DMS153 treated with DMSO at 0.1 percent for 48 hours (cell line): ENCODE data around the gene AMIGO2.

ENCODE experiments used
- DNase-seq: peaks from one replicate; lab custom pipeline; 2025; ENCODE audit not compliant: unreplicated experiment; lab: John Stamatoyannopoulos, UW

AMIGO2 gene

DNA sequence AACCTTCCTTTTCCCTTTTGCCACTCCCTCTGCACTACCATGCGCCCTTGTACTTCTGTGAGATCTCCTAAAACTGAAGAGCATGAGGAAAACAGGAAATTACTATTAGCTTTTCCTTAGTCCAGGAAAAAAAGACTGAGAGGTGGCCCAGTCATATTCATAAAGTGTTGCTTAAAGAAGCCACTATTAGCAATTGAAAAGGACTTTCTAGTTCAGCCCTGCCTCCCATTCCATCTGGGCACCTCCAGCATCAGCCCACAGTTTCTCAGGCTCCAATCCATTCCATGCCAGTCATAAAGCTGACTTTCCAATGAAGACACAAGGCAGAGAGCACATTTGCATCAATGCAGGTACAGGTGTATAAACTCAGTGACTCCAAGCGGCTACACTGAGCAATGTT lies 19.9 kb upstream of the AMIGO2 start:
- no peak for DNase-seq

DNA sequence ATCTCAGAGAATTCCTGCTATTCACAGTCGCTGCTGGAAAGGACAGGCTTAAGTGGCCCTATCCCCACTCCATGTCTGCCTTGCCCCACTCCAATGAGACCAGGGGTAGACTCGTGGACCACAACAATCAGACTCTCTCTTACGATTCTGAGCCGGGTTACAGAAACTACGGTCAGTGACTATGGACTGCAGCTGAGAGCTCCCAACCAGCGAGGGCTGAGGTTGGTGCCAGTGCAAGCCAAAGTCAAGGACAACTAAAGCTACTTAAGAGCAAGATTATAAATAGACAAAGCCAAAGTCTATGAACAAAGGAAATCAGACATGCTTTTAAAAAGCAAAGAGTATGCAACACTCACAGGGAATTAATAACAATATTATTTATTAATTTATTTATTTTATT lies 18.3 kb upstream of the AMIGO2 start:
- no peak for DNase-seq

DNA sequence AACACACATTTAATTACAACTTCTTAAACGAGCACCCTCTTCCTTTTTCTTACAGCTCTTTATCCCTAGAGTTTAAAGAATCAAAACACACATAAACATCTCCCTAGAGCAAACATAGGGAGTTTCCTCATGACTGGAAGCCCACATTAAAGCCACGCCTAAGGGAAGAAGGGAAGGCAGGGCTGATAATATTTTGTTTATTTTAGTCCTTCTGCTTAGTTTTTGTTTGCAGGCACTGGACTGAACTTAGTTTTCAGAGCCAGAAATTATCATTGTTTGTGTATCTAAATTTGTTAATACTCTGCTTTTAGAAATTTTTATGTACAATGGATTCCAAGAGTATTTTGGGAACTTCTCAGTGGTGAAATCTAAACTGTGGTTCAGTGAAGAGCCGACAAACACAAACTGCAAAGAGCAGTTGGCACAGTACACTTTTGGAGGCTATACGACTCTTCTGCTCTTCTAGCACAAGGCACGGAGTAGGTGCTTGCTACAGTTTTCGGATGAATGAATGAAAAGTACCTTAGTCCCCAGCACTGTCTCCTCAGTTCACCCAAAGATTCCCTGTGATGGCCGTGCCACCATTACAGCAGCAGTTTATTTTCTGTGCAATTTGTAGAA lies 17.6 kb upstream of the AMIGO2 start:
- DNase-seq: no peak

DNA sequence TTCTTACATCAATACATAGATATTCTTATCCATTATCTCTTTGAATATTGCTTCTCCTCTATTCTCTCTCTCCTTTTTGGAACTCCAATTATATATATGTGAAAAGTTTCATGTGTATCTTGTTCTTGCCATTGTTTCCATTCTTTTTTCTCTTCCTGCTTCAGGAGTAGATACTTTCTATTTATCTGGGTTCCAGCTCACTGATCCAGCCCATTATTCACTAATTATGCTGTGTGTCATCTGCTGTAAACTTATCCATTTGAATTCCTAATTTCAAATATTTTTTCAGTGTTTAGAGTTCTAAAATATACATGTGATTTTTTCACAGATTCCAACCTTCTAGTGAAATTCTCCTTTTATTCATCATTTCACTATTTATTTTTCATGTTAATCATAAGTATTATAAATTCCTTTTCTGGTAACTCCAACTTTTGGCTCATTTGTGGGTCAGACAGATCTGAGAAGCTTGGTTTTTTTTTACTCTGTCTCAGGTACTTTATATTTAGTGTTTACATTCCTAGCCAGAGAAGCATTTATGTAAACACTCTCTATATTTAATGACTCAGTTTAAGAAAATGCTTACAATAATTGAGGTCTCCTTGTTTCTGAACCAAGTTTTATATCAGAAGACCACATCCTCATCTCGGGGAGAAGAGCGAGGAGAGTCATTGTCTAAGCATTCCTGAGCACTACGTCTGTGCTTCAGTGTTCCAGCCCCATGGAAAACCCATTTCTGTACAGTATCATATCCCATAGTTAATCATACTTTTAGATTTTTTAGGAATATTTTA lies 15.9 kb upstream of the AMIGO2 start:
- DNase-seq: no peak

DNA sequence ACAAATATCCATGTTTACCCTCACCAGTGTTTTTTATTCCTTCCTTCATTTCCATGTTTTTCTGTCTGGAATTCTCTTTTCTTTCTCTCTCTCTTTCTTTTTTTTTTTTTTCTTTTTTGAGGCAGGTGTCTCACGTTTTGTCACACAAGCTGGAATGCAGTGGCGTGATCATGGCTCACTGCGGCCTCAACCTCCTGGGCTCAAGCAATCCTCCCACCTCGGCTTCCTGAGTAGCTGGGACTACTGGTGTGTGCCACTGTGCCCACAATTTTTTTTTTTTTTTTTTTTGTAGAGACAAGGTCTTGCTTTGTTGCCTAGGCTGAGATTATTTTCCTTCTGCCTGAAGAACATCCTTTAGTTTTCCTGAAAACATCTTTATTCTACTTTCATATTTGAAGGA lies 15.0 kb upstream of the AMIGO2 start:
- DNase-seq: no peak

DNA sequence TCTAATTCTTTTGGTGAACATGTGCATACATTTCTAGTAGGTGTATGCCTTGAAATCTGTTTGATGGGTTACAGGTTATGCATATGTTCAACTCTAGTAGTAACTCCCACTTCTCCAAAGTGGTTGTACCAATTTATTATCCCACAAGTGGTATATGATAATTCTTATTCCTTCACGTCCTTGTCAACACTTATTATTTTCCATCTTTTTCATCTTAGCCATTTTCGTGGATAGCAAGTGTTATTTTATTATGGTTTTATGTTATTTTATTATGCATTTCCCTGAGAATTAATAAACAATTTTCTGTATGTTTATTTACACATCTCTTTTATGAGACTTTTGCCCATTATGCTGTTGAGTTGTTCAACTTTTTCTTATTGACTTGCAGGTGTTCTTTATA lies 11.2 kb upstream of the AMIGO2 start:
- DNase-seq: no peak

DNA sequence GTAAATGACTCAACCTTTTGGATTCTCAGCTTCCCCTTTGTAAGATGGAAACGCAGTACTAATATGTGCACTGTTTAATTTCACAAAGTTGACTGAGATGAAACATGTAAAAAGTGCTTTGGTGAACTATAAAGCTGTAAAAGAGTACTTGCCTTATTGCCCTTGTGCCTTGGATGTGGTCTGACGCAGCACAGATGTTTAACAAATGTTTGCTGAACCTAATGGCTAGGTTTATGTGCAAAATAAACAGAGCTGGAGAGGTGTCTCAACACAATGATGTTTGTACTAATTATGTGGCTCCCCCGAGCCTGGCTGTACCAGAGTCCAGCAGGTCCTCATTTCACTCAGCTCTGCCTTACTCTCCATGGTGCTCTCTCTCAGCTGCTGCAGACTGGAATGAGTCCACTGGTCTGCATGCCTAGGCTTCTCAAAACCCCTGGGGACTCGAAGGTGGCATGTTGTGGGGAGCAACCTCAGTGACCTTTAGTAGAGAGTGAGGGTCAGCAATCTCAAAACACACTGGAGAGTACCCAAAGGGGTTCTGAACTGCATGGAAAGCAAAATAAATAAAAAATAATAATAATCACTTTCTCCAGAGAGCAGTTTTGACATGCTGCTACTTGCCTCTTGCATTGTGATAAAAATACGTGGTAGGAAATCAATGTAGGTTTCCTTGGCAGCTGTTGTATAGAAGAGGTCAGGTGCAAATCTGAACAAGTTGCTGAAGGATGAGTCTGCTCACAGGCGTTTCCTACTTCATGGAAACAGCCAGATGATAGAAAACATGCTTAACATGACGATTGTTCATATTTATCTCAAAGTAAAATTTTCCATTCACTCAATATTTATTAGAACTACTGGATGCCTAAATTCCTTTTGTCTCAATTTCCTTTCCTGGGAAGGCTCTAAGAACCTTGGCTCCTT lies 8.5 kb upstream of the AMIGO2 start:
- DNase-seq: peak; percentile 96

DNA sequence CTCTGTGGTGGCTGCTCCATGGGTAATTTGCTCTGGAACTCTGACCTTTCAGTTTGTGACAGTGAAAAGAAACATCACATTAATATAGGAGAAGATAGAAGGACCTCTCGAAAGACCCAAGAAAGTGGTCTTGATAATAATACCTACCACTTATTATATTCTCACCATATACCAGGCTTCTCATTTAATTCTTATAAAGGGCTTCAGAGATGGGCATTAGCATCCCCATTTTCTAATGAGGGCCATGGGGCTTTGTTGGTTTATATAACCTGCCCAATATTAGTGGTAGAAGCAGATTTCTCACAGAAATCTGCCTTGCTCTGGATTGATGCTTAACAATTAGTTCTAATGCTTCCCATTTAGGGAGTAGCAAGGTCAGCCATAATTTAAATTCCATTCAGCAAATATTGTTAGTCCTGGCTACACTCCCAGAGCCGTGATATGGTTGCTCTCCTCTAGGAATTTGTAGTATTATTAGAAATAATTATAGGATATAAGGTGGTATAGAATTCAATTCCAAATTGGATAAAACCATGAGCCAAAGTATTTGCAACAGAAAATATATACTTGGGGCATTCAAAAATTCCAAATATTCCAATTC lies 7.4 kb upstream of the AMIGO2 start:
- DNase-seq: peak; percentile 40

DNA sequence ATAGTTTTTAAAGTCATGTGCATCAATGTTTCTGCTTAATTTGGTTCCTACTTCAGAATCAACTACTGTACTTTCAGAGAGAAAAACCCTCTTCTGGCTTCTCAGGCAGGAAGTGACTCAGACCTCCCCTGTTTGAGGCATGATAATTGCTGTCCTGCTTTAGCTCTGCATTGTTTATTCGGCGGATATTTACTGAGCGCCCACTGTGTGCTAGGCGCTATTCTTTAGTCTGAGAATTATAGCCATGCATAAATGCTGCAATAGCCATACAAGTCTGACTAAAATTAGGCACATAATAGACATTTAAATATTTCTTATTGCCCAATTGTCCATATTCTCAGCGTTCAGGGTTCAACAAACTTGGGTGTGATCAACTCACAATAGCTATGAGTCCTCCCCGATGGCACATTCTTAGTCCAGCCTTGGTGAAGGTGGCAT lies 6.1 kb upstream of the AMIGO2 start:
- DNase-seq: peak; percentile 66

DNA sequence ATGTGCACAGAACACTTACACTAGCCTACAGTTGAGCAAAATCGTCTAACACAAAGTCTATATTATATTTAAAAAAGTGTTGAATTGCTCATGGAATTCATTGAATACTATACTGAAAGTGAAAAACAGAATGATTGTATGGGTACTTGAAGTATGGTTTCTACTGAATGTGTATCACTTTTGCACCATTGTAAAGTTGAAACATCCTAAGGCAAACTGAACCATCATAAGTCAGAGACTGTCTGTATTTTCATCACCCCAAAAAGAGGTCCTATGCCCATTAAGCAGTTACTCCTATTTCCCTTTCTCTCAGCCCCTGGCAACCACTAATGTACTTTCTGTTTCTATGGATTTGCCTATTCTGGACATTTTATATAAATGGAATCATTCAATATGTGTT lies 4.4 kb upstream of the AMIGO2 start:
- no peak for DNase-seq

DNA sequence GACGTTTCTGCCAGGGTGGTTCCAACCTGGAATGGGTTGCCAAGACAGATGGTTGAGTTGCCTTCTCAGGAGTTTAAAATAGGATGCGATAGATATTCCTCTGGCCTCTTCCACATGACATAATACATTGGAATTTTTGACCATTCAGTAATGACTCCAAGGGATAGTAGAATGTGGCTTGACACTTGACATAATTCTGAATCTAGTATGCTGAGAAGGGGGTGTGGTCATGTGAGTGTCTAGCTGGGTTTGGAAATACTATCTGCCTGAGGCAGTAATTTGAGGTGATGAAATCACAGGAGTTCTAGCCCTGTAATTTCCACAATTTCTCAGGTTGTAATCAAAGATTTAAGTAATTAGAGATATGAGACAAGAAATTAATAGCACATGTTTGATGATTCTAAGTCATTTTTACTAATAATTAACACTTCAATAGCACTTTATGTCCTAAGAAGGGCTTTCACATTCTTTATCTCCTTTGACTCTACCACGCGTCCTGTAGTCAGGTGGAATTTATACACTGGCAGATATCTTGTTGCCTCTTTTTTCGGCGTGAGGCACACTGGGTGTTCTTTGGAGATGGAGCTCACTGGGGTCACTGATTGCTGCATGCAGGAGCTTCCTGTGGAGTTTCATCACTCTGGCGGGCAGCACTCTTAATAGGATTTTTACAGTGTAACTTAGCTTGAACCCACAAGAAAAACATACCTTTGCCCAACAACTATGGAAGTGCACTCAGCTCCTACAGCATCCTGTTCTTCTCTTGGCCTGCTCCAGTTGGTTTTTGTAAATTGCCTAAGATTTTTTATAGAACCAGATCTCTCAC lies 3.2 kb upstream of the AMIGO2 start:
- peak; percentile 35 for DNase-seq

DNA sequence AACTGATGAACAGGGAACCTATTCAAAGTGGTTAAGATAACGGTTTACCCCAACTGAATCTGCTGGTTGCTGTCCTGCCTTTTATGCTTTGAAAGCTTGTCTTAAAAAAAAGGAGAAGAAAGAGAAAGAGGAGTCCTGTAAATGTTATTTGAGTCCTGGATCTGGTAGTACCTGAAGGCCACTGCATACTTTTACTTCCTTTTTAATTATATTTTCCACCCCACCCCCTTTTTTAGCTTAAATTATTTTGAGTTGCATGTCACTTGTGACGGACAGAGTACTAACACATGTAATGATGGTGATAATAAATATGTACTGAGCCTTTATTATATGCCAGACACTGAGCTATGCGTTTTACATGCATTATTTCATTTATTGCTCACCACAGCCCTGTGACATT lies 2.5 kb upstream of the AMIGO2 start:
- DNase-seq: no peak

DNA sequence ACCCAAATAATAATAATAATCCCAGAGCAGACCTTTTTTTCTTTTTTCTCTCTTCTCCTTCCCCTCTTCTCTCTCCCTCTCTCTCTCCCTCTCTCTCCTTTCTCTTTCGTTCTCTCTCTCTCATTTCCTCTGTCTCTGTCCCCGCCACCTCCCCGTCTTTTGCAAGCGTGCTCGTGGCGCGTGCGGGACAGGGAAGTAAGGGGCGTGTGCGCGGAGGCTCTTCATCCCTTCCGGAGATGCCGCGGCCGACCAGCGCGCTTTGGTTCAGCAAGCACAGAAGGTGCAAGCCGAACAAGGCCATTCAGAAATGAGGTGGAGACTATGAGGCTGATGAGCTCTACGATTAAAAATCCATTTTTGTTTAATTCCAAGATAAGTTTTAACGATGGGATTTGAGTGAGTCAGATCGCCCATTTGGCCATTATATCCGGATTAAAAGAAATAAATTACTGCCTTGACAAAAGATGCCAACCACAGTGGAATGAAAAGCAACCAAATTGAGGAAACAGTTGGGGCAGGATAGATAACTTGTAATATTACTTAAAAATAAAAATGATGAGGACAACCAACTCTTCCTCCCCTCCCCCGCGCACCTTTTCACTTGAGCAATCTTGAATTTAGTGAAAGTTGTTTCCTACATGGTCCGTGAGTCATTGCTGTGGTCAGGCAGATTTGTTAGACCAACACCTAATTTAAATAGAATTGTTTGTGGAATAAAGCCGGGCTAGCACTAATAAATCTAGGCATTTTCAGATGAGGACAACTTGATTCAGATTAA lies 1.2 kb upstream of the AMIGO2 start:
- DNase-seq: peak; percentile 70

DNA sequence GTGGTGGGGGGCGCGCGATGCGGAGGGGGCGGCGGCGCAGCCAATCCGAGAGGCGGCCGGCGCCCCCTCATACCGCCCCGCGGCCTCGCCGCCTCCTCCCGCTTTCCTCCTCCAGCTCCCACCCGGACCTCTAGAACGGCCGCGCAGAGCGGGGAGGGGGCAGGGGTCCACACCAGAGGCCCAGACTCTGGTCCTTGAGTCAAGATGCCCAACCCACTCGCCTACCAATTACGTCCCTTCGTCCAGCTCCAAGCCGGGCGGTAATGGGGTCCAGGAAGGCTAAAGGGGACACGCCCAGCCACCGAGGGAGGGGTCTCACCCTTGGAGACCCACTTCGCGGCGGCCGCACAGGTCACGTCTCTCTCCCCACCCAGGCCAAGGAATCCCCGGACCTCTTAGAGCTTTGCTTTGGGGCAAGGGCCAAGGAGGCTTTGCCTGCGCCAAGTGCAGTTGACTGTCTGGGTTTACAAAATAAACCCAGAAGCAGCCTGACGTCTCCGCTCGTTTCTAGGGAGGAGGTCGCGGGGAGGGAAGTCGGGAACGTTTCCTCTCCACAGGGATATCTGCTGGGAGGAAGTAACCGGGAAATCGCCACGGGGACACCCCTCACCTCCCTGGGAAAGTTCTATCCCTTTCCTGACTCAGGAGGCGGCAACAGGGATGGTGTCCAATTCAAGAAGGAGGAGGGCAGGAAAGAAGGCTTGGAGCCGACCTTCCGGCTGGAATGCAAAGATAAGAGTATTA lies 394 bp upstream of the AMIGO2 start:
- peak; percentile 70 for DNase-seq

DNA sequence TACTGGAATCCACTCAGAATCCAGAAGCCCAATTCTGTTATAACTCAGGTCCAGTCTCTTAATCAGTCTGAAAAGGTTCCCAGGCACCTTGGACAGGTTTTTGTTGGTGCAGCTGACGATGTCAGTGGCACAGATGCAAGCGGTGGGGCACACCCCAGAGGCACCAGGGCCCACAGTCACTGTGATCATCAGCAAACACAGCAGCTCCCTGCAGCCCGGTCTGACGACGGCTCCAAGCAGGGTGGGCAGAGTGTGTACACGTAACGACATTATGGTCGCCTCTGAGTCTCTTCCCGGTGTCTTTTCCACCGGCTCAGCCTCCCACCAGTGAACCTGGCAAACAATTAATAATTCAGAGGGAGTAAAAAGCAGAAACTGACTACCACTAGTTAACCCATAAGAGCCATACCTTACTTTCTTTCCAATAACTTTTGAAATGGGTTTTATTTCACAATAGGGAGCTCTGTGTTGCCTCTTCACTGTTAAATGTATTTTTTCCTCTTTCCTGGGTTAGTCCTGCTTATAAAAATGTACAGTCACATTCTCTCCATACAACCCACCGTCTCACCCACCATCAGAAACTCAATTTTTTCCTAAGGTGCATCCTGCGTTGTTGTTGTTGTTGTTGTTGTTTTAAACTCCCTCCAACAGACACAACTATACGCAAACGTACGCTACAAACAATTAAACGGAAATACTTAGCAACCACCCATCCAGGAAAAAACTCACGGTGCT lies 859 bp downstream of the AMIGO2 start:
- DNase-seq: no peak

DNA sequence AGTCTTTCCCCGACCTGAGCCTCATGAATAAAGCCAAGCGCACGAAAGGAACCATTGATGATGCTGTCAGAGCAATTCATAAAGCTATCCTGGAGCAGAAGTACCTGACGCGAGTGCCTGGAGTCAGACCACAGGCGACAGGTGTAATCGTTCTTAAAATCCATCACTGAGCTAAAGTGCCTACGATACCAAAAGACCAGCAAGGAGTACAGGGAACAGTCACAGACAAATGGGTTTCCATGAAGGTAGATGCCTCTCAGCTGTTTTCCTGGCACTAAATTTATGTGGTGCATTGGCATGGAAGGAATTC lies 1.7 kb downstream of the AMIGO2 start:
- peak; percentile 27 for DNase-seq

DNA sequence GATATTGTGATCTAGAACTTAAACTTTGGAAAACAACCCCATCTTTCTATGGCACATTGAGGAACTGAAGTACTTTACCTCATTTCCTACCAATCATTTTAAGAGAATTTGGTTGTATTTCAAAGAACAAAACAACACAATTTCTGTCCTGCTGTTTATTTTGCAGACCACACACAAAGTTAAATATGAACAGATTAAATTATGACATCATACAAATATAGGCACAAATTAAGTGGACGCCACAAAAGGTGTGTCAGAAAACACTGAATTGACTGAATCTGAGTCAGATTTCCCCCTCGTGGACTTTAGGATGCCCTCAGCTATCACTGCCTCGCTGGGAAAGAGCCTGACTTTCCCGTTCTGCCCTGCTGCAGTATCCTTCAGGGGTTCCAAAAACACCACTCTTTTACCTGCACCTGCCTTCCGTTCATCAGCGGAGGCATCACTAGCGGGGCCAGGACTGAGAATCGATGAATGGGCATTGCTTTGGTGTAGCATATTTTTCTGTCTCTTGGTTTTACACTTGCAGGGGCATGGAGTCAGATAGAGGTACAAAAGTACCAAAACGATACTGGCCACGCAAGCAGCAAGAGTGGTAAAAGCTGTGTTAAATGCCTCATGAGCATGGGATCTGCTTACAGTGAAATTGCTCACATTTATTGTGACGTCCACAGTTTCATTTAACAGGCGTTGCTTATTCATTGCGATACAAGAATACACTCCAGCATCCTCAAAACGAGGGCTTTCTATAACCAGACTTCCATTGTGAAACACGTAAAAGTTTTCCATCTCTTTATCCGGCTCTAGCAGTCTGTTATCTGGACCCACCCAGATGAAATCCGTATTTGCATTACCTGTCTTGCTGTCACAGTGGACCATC lies 2.3 kb downstream of the AMIGO2 start:
- no peak for DNase-seq
